Activated CD8-positive, alpha-beta memory T cell treated with anti-CD3 and anti-CD28 coated beads for 36 hours (primary cell): Measurements from ENCODE around the gene RAB11A. TPM values are rescaled to one million over a fixed set of nuclear protein-coding genes. Genes with fewer than 3 reads are reported as not detected.

Source experiments
- total RNA-seq, 2 experiments: library from RNA; stranded (reverse); gene quantifications; one replicate each; pipeline ENCODE4 v1.2.3, GENCODE V29; 2021

Gene RAB11A
- total RNA-seq, 2 experiments from 2014 or later = 139 to 143 TPM

Other genes with a start within 250 kb of the RAB11A start
- gene SLC24A1, start 247.6 kb upstream of the RAB11A start, total RNA-seq = 1 to 10 TPM; 6.4 to 7.8 TPM
- gene DENND4A, start 77.2 kb upstream of the RAB11A start, total RNA-seq = 10 to 100 TPM; 48.5 to 51.5 TPM